Glomerular visceral epithelial cell (primary cell): ENCODE measurements around the gene UGT2B7.

Experiments
- DNase-seq: peaks from one replicate; pipeline ENCODE4 v3.0.0-alpha.2; 2016; ENCODE audit errors: extremely low spot score

Gene UGT2B7

DNA sequence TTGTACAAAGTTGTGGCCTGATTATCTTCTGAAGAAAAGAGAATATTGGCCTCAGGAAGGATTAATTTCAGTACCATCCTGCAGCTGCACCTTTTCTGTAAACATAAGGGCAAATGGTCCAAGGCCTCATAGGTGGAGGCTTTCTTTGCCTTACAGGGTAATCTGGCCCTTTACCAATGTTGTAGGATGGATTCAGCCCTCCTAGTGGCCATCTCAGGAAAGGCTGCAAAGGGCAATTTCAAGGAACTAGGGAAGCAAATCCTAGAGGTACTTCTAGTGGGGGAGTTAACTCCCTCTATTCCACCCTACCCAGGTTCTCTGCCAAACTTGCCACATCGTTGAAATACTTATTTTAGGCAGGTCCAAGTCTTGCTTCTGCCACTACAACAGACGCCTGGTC is 60.6 kb downstream of the UGT2B7 start:
- no peak for DNase-seq
